Activated T-cell treated with anti-CD3 and anti-CD28 coated beads, Interleukin-2, amount 50 U/mL, for 72 hours (primary cell): ENCODE results near the gene RADIL. TPM values are rescaled to one million over a fixed set of nuclear protein-coding genes. Genes with fewer than 3 reads are reported as not detected.

Source experiments
- ATAC-seq, 2 donors: fragments of 150-1000 bp; cut with Tn5 transposase; replicated peaks in 1 of 2; 2 replicates each; pipeline ENCODE4 v1.10.0; 2021; ENCODE audit warnings: moderate library complexity in 2 of 2, mild to moderate bottlenecking in 1 of 2
- DNase-seq, 2 donors: peaks; one replicate each; pipeline ENCODE4 v3.0.0; 2021 to 2022; ENCODE audit warnings: mixed read lengths in 1 of 2
- H3K27ac Mint-ChIP-seq: one replicate; pipeline ENCODE4 v1.8.0; 2022; ENCODE audit warnings: mild to moderate bottlenecking, moderate library complexity, mixed read lengths
- H3K27me3 Mint-ChIP-seq: one replicate; pipeline ENCODE4 v1.8.0; 2022; ENCODE audit warnings: low read depth, mixed read lengths
- H3K36me3 Mint-ChIP-seq, 2 donors: one replicate each; pipeline ENCODE4 v1.8.0; 2022; ENCODE audit warnings: mixed read lengths in 2 of 2, mild to moderate bottlenecking in 1 of 2; ENCODE audit not compliant: insufficient read depth in 2 of 2
- H3K4me1 Mint-ChIP-seq: one replicate; pipeline ENCODE4 v1.8.0; 2022; ENCODE audit warnings: low read depth, mixed read lengths
- H3K4me3 Mint-ChIP-seq, 2 donors: one replicate each; pipeline ENCODE4 v1.8.0; 2022; ENCODE audit warnings: mild to moderate bottlenecking in 2 of 2, mixed read lengths in 2 of 2, moderate library complexity in 2 of 2
- H3K9me3 Mint-ChIP-seq, 2 donors: one replicate each; pipeline ENCODE4 v1.8.0; 2022; ENCODE audit warnings: mixed read lengths in 2 of 2
- total RNA-seq, 2 donors: library from RNA; stranded (reverse); gene quantifications; one replicate each; pipeline ENCODE4 v1.2.3, GENCODE V29; 2022

Gene RADIL
- total RNA-seq, 2 donors from 2014 or later: 0.50 to 0.53 TPM

- H3K36me3 Mint-ChIP-seq: peaks cover 0 to 5% of the 10 kb centered on the region in 2 donors
- DNase-seq (no peak), ATAC-seq (no peak)
- H3K4me1 Mint-ChIP-seq: peaks cover 17% of the 10 kb centered on the region
- no peak overlapping the region for H3K27ac Mint-ChIP-seq
- no peaks in the 10 kb centered on the region for H3K27me3 Mint-ChIP-seq
- H3K9me3 Mint-ChIP-seq: no peaks in the 10 kb centered on the region
- H3K4me3 Mint-ChIP-seq: no peak overlapping the region
These were observed 128.5 kb downstream of the RADIL start for GRCh38 chr7:4755045-4755444.

DNA sequence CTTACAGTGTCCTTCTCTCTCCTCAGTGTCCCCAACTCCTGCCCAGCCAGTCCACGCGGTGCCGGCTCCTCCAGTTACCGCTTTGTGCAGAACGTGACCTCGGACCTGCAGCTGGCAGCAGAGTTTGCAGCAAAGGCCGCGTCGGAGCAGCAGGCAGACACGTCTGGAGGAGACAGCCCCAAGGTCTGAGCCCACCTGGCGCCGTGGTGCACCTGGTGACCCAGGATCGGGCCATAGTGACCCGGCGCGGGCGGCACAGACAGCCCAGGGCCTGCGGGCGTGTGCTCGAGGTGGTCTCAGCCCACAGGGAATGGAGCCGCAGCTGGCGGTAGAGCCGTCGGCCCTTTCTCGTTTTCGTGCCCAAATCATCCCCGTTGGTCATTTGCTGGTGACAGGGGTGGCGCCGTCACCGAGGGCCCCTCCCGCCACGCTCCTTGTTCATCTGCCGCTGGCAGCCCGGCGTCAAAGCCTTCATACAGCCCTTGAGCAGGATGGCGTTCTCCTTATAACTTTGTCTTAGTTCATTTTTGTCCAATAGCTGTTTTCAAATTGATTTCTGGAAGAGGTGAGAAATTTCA, 129.0 kb downstream of the RADIL start:
- Mint-ChIP-seq H3K4me1 (peaks cover 17% of the 10 kb centered on the region), H3K4me3 (no peak overlapping the region), H3K9me3 (no peaks in the 10 kb centered on the region), H3K36me3 (peaks cover 0 to 5% of the 10 kb centered on the region in 2 donors), H3K27ac (no peak overlapping the region), H3K27me3 (no peaks in the 10 kb centered on the region)
- ATAC-seq (no peak), DNase-seq (no peak)

DNA sequence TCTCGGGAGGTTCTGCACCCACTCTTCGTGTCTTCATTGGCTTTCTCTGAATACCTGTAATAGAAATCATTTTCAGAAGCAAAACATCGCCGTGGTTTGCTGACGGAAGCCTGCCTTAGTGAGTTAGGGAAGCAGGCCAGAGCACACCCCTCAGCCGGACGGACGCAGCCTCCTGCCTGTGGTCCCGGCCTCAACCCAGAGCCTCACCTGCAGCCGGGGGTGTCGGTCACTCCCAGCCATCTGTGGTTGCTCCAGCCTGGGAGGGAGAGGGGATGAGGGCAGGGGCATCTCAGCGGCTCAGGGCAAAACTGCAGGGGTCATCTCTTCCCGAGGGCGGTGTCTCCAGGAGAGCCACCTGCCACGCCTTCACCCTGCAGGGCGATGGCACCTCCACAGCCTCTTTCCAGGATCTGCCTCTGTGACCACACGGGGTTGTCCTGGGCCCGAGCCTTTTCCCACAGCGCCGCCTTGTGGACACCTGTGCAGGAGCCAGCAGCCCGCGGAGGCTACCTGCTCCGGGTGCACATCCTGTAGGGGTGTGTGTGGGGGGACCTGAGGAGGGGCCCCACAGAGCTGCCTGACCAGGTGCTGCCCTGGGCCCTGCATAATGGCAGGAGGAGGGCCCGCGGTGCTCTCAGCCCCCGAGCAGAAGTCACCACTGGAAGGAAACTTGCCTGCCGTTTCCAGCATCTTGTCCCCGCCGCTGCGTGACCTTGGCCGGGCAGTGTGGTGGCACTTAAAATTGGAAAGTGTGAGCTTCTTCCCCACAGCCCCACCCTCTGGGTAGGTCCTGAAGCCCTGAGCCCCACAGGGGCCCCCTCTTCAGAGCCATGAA, 129.7 kb downstream of the RADIL start:
- no peak overlapping the region for H3K4me3 Mint-ChIP-seq
- DNase-seq: peak; percentile 86 to 88
- peaks cover 0 to 9% of the 10 kb centered on the region in 2 donors for H3K36me3 Mint-ChIP-seq
- peaks cover 21% of the 10 kb centered on the region for H3K4me1 Mint-ChIP-seq
- no peak overlapping the region for H3K27ac Mint-ChIP-seq
- H3K9me3 Mint-ChIP-seq: no peaks in the 10 kb centered on the region
- peak; percentile 92 to 95 for ATAC-seq
- no peaks in the 10 kb centered on the region for H3K27me3 Mint-ChIP-seq

- DNase-seq (no peak), ATAC-seq (no peak)
- Mint-ChIP-seq H3K4me1 (peaks cover 44% of the 10 kb centered on the region), H3K27ac (no peak overlapping the region), H3K36me3 (peaks cover 3 to 14% of the 10 kb centered on the region in 2 donors), H3K27me3 (no peaks in the 10 kb centered on the region), H3K9me3 (no peaks in the 10 kb centered on the region), H3K4me3 (no peak overlapping the region)
These were observed 132.0 kb downstream of the RADIL start for GRCh38 chr7:4751398-4751947.

- DNase-seq: no peak
- H3K4me3 Mint-ChIP-seq: no peak overlapping the region
- no peak overlapping the region for H3K27ac Mint-ChIP-seq
- H3K36me3 Mint-ChIP-seq: peaks cover 3 to 16% of the 10 kb centered on the region in 2 donors
- no peaks in the 10 kb centered on the region for H3K27me3 Mint-ChIP-seq
- H3K4me1 Mint-ChIP-seq: peaks cover 58% of the 10 kb centered on the region
- no peak for ATAC-seq
- H3K9me3 Mint-ChIP-seq: no peaks in the 10 kb centered on the region
These were observed 133.7 kb downstream of the RADIL start for GRCh38 chr7:4749798-4750197.

- DNase-seq (no peak), ATAC-seq (no peak)
- no peaks in the 10 kb centered on the region for H3K9me3 Mint-ChIP-seq
- H3K4me1 Mint-ChIP-seq: peaks cover 63% of the 10 kb centered on the region
- no peaks in the 10 kb centered on the region for H3K27me3 Mint-ChIP-seq
- peak overlapping the region in 1 of 2 donors; percentile 18 for H3K4me3 Mint-ChIP-seq
- peak overlapping the region; percentile 94 for H3K27ac Mint-ChIP-seq
- peaks cover 3 to 18% of the 10 kb centered on the region in 2 donors for H3K36me3 Mint-ChIP-seq
These were observed 134.2 kb downstream of the RADIL start for GRCh38 chr7:4749363-4749762.

Other genes with a start within 250 kb of the RADIL start
- 10 to 100 TPM; 38.6 to 41.0 TPM for gene FOXK1, start 201.4 kb downstream of the RADIL start, total RNA-seq
- 10 to 100 TPM; 38.1 to 39.0 TPM for gene AP5Z1, start 108.1 kb downstream of the RADIL start, total RNA-seq
- under 1 TPM in 1 of 2 donors, not detected in 1; 0.05 TPM for gene PAPOLB, start 21.7 kb downstream of the RADIL start, total RNA-seq
- not detected for gene MMD2, start 75.5 kb upstream of the RADIL start, total RNA-seq
- 10 to 100 TPM; 12.9 to 14.8 TPM for gene RBAK, start 162.1 kb upstream of the RADIL start, total RNA-seq